NCI-H1436 treated with DMSO at 0.1 percent for 48 hours (cell line): Measurements from ENCODE around the gene PLEKHH1.

Experiments used
- DNase-seq: peaks from one replicate; lab custom pipeline; 2025; lab: John Stamatoyannopoulos, UW

The PLEKHH1 gene

GRCh38 chr14:67630186-67630585 is 97.1 kb downstream of the PLEKHH1 start:
- DNase-seq: no peak

- DNase-seq: no peak
Measured at GRCh38 chr14:67630938-67631337, 97.8 kb downstream of the PLEKHH1 start.

- DNase-seq: no peak
Measured at GRCh38 chr14:67633451-67634147, 100.5 kb downstream of the PLEKHH1 start.

GRCh38 chr14:67636361-67636919 is 103.3 kb downstream of the PLEKHH1 start:
- DNase-seq: no peak

- no peak for DNase-seq
Measured at GRCh38 chr14:67638642-67639041, 105.6 kb downstream of the PLEKHH1 start.
